IPS-15b (cell line): ENCODE results near the gene RINL.

Experiments
- H3K27me3 ChIP-seq: one replicate; pipeline ENCODE4 v1.6.1; 2013; ENCODE audit warnings: low read length; ENCODE audit not compliant: control insufficient read depth, insufficient read depth
- H3K36me3 ChIP-seq: one replicate; pipeline ENCODE4 v1.6.1; 2013; ENCODE audit warnings: low read length; ENCODE audit not compliant: control insufficient read depth, insufficient read depth
- H3K4me1 ChIP-seq: one replicate; pipeline ENCODE4 v1.6.1; 2013; ENCODE audit warnings: mild to moderate bottlenecking, low read length; ENCODE audit not compliant: control insufficient read depth, insufficient read depth
- H3K4me3 ChIP-seq: one replicate; pipeline ENCODE4 v1.5.1; 2013; ENCODE audit warnings: low read depth, low read length
- H3K9ac ChIP-seq: one replicate; pipeline ENCODE4 v1.6.1; 2013; ENCODE audit warnings: low read depth, mild to moderate bottlenecking, low read length
- H3K9me3 ChIP-seq: one replicate; pipeline ENCODE4 v1.6.1; 2013; ENCODE audit warnings: mild to moderate bottlenecking, low read length; ENCODE audit not compliant: control insufficient read depth, insufficient read depth

The RINL gene

GRCh38 chr19:38913958-38914357, 35.9 kb upstream of the RINL start:
- no peaks in the 10 kb centered on the region for H3K9me3 ChIP-seq
- H3K27me3 ChIP-seq = no peaks in the 10 kb centered on the region
- H3K36me3 ChIP-seq = no peaks in the 10 kb centered on the region

GRCh38 chr19:38912600-38913514, 34.8 kb upstream of the RINL start:
- Histone ChIP-seq H3K9me3 (no peaks in the 10 kb centered on the region), H3K27me3 (no peaks in the 10 kb centered on the region), H3K4me3 (no peak overlapping the region), H3K36me3 (no peaks in the 10 kb centered on the region), H3K4me1 (no peaks in the 10 kb centered on the region), H3K9ac (no peak overlapping the region)

More at GRCh38 chr19:38913958-38914357, 35.9 kb upstream of the RINL start:
- no peaks in the 10 kb centered on the region for H3K4me1 ChIP-seq
- no peak overlapping the region for H3K4me3 ChIP-seq
- H3K9ac ChIP-seq = no peak overlapping the region

GRCh38 chr19:38911388-38912001, 33.4 kb upstream of the RINL start:
- no peak overlapping the region for H3K4me3 ChIP-seq
- H3K9me3 ChIP-seq = no peaks in the 10 kb centered on the region
- no peak overlapping the region for H3K9ac ChIP-seq
- no peaks in the 10 kb centered on the region for H3K4me1 ChIP-seq
- no peaks in the 10 kb centered on the region for H3K27me3 ChIP-seq
- peaks cover 9% of the 10 kb centered on the region for H3K36me3 ChIP-seq

GRCh38 chr19:38910488-38910887, 32.4 kb upstream of the RINL start:
- Histone ChIP-seq H3K27me3 (no peaks in the 10 kb centered on the region), H3K4me1 (no peaks in the 10 kb centered on the region), H3K9ac (no peak overlapping the region), H3K9me3 (no peaks in the 10 kb centered on the region), H3K36me3 (peaks cover 13% of the 10 kb centered on the region), H3K4me3 (no peak overlapping the region)

- Histone ChIP-seq H3K36me3 (peaks cover 23% of the 10 kb centered on the region), H3K27me3 (no peaks in the 10 kb centered on the region), H3K9ac (no peak overlapping the region), H3K4me3 (no peak overlapping the region), H3K4me1 (no peaks in the 10 kb centered on the region), H3K9me3 (no peaks in the 10 kb centered on the region)
These were observed 30.8 kb upstream of the RINL start for GRCh38 chr19:38908911-38909310.

GRCh38 chr19:38907670-38908069, 29.6 kb upstream of the RINL start:
- H3K4me1 ChIP-seq = no peaks in the 10 kb centered on the region
- no peaks in the 10 kb centered on the region for H3K9me3 ChIP-seq
- no peaks in the 10 kb centered on the region for H3K27me3 ChIP-seq
- H3K9ac ChIP-seq = no peak overlapping the region
- H3K36me3 ChIP-seq = peaks cover 23% of the 10 kb centered on the region
- no peak overlapping the region for H3K4me3 ChIP-seq

GRCh38 chr19:38907227-38907626, 29.2 kb upstream of the RINL start:
- Histone ChIP-seq H3K9me3 (no peaks in the 10 kb centered on the region), H3K4me3 (no peak overlapping the region), H3K36me3 (peaks cover 23% of the 10 kb centered on the region), H3K4me1 (no peaks in the 10 kb centered on the region), H3K27me3 (no peaks in the 10 kb centered on the region), H3K9ac (no peak overlapping the region)

GRCh38 chr19:38905620-38906019, 27.5 kb upstream of the RINL start:
- H3K36me3 ChIP-seq = peaks cover 23% of the 10 kb centered on the region
- no peaks in the 10 kb centered on the region for H3K27me3 ChIP-seq
- no peak overlapping the region for H3K4me3 ChIP-seq
- H3K9me3 ChIP-seq = no peaks in the 10 kb centered on the region
- no peak overlapping the region for H3K9ac ChIP-seq
- peaks cover 6% of the 10 kb centered on the region for H3K4me1 ChIP-seq

GRCh38 chr19:38904581-38905539, 26.8 kb upstream of the RINL start:
- Histone ChIP-seq H3K9ac (no peak overlapping the region), H3K4me1 (peaks cover 6% of the 10 kb centered on the region), H3K9me3 (no peaks in the 10 kb centered on the region), H3K36me3 (peaks cover 23% of the 10 kb centered on the region), H3K27me3 (no peaks in the 10 kb centered on the region), H3K4me3 (no peak overlapping the region)

GRCh38 chr19:38901683-38902082, 23.6 kb upstream of the RINL start:
- Histone ChIP-seq H3K4me3 (no peak overlapping the region), H3K9me3 (no peaks in the 10 kb centered on the region), H3K9ac (no peak overlapping the region), H3K4me1 (peaks cover 6% of the 10 kb centered on the region), H3K36me3 (peaks cover 14% of the 10 kb centered on the region), H3K27me3 (peaks cover 14% of the 10 kb centered on the region)

- Histone ChIP-seq H3K36me3 (peaks cover 12% of the 10 kb centered on the region), H3K4me1 (peaks cover 6% of the 10 kb centered on the region), H3K27me3 (peaks cover 14% of the 10 kb centered on the region), H3K9me3 (no peaks in the 10 kb centered on the region), H3K4me3 (peak overlapping the region; percentile 62), H3K9ac (no peak overlapping the region)
These were observed 22.7 kb upstream of the RINL start for GRCh38 chr19:38900743-38901190.
